ENCODE data around the gene ELMOD3. TPM values are rescaled to one million over a fixed set of nuclear protein-coding genes. Genes with fewer than 3 reads are reported as not detected.
"Not testable (repeated sequence)": the region's sequence is repeated elsewhere in the genome, so short reads cannot be mapped to it uniquely, and the experiment has no call there.

ELMOD3 gene
- 30.3 TPM for total RNA-seq

GRCh38 chr2:85354286-85355072 lies at the start of gene ELMOD3, which contains the start of gene RETSAT:
Gene ELMOD3 (plus strand): TSS chr2:85354769. CDS start chr2:85357199, 2,430 bp downstream.
Gene RETSAT (minus strand): TSS chr2:85354528. CDS start chr2:85354507, 21 bp downstream.
- DNase-seq (ENCODE audit: low spot score): peak; percentile 100

- no peak for DNase-seq (ENCODE audit: low spot score)
Observed at GRCh38 chr2:85307527-85307897, 47.1 kb upstream of the ELMOD3 start.

GRCh38 chr2:85308201-85308600 lies 46.4 kb upstream of the ELMOD3 start:
- DNase-seq (ENCODE audit: low spot score): no peak

- peak; percentile 41 for DNase-seq (ENCODE audit: low spot score)
Observed at GRCh38 chr2:85308896-85309555, 45.5 kb upstream of the ELMOD3 start.

DNA sequence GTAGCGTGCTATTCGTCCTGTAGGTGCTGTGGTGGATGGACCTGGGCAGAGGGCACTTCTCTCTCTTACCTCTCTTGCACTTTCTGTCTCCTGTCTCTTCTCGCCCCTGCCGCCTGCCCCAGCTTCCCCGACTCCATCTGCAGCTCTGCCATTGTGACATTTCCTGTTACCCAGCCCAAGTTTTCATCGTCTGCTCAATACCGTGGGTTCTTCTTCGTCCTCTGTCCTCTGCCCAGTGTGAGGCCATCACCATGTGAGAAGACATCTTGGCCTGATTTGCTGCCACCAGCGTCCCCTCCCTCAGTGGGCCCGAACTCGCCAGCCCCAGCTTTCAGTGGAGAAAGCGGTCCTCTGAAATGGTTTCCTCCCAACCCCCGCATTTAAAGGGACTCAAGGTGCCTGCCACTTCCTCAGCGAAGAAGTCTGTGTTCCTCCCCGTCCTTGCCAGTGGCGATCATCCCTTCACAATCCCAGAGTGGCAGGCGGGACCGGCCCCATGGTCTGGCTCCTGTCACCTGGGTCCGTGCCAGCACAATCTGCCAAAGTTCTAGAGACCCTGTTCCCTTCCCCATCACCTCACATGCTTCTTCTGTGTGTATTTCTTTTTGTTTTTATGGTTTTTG lies 44.8 kb upstream of the ELMOD3 start:
- DNase-seq (ENCODE audit: low spot score): no peak

GRCh38 chr2:85310330-85310729 lies 44.2 kb upstream of the ELMOD3 start:
- DNase-seq (ENCODE audit: low spot score): no peak

GRCh38 chr2:85312404-85312803 lies 42.2 kb upstream of the ELMOD3 start:
- DNase-seq (ENCODE audit: low spot score): no peak

DNA sequence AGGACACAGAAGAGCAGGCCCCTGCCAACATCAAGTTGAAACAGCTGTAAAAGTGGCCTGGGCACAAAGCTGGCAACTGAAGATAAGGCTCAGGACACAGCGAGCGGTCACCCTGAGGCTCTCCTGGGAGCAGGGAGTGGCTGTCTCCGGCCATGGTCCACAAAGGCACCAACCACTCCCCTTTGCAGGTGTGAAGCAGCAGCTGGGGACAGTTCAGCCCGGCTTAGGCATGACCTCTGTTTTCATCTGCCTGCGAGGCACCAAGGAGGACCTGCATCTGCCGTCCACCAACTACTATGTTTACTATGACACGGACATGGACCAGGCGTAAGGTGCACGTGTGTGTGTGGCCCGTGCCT lies 39.7 kb upstream of the ELMOD3 start:
- DNase-seq (ENCODE audit: low spot score): no peak

GRCh38 chr2:85315921-85316320 lies 38.6 kb upstream of the ELMOD3 start:
- DNase-seq (ENCODE audit: low spot score): not testable (repeated sequence)

DNA sequence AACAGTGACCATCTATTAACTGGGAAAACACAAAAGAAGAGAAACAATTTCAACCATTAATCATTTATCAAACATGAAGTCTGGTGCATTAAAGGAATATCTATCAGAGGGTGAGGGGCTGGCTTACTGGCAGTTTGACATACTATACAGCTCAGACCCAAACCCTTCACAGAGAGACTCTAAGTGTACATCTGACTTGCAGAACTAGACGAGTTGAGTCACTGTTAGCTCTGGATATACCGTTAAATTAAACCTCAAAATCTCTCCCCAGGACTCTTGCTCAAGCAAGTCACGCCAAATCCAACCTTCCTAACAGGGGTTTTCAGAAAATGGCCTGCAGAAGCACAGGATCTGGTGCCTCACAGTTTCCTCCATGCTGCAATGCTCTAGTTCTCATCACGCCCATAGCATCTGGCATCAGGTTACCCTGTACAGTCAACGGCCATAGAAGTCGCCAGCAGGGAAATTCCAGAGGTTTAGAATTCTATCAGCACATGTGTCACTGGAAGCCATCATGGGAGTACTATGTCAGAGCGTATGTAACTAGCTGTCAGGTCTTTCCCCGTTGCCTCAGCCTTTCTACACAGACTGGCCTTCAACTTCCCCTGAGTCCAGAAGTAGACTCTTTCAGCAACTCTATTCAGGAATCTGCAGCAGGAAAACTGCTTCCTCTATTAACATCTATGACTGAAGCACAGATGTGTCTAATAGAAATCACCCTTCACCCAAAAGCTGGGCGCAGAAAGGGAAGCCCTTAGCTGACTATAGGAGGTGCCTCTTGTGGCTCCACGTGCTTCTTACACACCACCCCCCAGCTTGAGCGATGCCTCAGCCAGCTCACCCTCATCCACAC lies 36.1 kb upstream of the ELMOD3 start:
- no peak for DNase-seq (ENCODE audit: low spot score)

GRCh38 chr2:85319796-85320195 lies 34.8 kb upstream of the ELMOD3 start:
- no peak for DNase-seq (ENCODE audit: low spot score)

DNA sequence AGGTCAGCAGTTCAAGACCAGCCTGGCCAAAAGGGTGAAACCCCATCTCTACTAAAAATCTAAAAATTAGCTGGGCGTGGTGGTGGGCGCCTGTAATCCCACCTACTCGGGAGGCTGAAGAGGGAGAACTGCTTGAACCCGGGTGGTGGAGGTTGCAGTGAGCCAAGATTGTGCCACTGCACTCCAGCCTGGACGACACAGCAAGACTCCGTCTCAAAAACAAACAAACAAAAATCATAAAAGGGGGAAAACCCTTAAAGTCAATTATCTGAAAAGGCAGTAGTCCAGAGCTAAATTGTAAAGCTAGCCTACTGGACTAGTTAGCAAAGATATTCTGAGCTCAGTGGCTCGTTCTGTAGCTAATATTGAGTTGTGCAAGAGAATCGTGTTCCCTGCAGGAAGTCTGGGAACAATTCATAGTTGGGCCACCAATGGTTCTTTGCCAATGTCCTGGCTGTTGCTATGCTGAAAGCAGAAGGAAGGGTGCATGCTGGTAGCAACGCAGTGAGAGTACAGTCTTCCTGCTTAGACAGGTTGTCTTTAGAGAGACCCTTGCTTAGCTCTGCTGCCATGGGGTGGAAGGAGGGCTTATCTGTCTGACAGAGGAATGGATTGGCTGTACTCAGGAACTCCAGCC lies 31.1 kb upstream of the ELMOD3 start:
- no peak for DNase-seq (ENCODE audit: low spot score)

GRCh38 chr2:85323988-85324367 lies 30.6 kb upstream of the ELMOD3 start:
- not testable (repeated sequence) for DNase-seq (ENCODE audit: low spot score)

GRCh38 chr2:85324639-85325465 lies 29.7 kb upstream of the ELMOD3 start:
- DNase-seq (ENCODE audit: low spot score): peak; percentile 68

GRCh38 chr2:85325466-85325811 lies 29.1 kb upstream of the ELMOD3 start:
- no peak for DNase-seq (ENCODE audit: low spot score)

- no peak for DNase-seq (ENCODE audit: low spot score)
Observed at GRCh38 chr2:85326406-85327159, 28.0 kb upstream of the ELMOD3 start.

GRCh38 chr2:85327160-85327821 lies 27.3 kb upstream of the ELMOD3 start:
- DNase-seq (ENCODE audit: low spot score): peak; percentile 45

DNA sequence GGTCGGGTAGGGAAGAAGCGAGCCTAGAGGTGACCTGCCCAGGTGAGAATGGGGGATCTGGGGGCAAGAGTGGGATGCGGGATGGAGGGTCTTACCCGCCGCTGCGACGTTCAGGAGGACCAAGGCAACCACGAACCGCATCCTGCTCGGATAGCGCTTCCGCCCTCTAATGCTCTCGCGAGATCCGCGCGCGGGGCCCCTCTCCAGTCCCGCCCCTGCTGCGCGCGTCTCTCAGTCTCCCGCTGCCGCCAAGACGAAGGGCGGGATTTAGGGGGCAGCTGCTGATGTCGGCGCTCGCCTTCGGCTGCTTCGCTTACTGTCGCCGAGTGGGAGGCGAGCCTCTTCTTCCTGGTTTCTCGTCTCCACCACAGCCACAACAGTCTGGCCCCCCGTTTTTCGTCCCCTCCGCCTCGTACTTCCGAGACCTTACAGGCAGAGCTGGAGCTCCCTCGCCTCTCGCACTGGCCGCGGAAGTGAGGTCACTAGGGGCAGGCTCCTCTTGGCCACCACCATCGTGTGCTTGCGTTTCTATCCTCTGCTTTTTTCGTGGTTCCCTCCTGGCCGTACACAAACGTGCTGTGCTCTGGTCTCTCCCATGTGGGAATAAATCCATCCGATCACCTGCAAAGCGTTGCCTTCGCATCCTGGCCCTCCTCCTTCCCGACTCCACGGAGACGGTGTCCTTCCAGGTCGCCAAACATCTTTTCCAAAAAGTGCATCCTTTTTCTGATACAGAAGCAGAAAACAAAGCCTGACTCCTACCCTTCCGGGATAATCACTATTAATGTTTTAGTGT lies 26.5 kb upstream of the ELMOD3 start, which contains the start of gene TGOLN2:
TSS of gene TGOLN2 (minus strand) at position 168 of the 796 bp plus-strand sequence. CDS start at position 141, 27 bp downstream.
- peak; percentile 94 for DNase-seq (ENCODE audit: low spot score)

All from mucosa of gallbladder (tissue), 1 donor.